K562 (cell line): ENCODE results near the gene SYN1. TPM values are rescaled to one million over a fixed set of nuclear protein-coding genes. Genes with fewer than 3 reads are reported as not detected.

Experiments used
- ATAC-seq: fragments of 200-7000 bp; cut with Tn5 transposase; 3 replicates; pipeline ENCODE4 v1.9.1; 2020; ENCODE audit warnings: moderate library complexity
- BruUV-seq: library from RNA; stranded (reverse); fragments of 400-500 nt; replicated peaks from 2 replicates; lab custom pipeline; 2021; lab: Mats Ljungman, UMichigan
- CTCF ChIA-PET: fragments of 300-600 bp; formaldehyde crosslinking; extraction: SDS; loops from one replicate; lab custom pipeline; 2021; ENCODE audit warnings: low intra/inter-chr PET ratio; lab: Yijun Ruan, JAX
- POLR2A ChIA-PET: fragments of 300-600, 350-650 bp; sonication (Branson Sonifier 250); formaldehyde crosslinking; extraction: SDS; loops from one replicate; lab custom pipeline; 2021; ENCODE audit warnings: antibody characterized with exemption, inconsistent platforms; lab: Yijun Ruan, JAX
- DNase-seq, 4 experiments: peaks; one replicate each; pipeline versions ENCODE4 v3.0.0 to v3.0.0-alpha.2; 2011 to 2018; ENCODE audit warnings: low spot score in 3 of 4, mixed read lengths in 3 of 4; ENCODE audit errors: extremely low read depth in 1 of 4
- FAIRE-seq: peaks from 2 replicates; lab custom pipeline; 2011; peaks lifted over from hg19 to GRCh38; lab: Jason Lieb, UNC
- H2AFZ ChIP-seq: 2 replicates; pipeline ENCODE4 v1.6.0; 2011; ENCODE audit warnings: low read depth, low read length, control low read depth, inconsistent platforms
- H3K27ac ChIP-seq: fragments of 200-600 bp; 3 replicates; pipeline ENCODE4 v1.8.0; 2011; ENCODE audit warnings: low read depth, mild to moderate bottlenecking, control low read depth, inconsistent platforms, low read length, moderate library complexity, mixed read lengths; ENCODE audit errors: extremely low read depth
- H3K27me3 ChIP-seq, 2 experiments: fragments of 300-600 bp in 1 of 2; 2 replicates in 1 of 2; 3 replicates in 1 of 2; pipeline versions ENCODE4 v1.6.0 to v1.8.0; 2011; ENCODE audit warnings: inconsistent platforms in 2 of 2, low read length in 2 of 2, mild to moderate bottlenecking in 1 of 2, mixed read lengths in 1 of 2, moderate library complexity in 1 of 2; ENCODE audit not compliant: control insufficient read depth in 2 of 2, insufficient read depth in 2 of 2
- H3K36me3 ChIP-seq: fragments of 300-600 bp; 3 replicates; pipeline ENCODE4 v1.8.0; 2011; ENCODE audit warnings: mild to moderate bottlenecking, low read length, inconsistent platforms; ENCODE audit not compliant: control insufficient read depth, insufficient read depth
- H3K4me1 ChIP-seq, 2 experiments: fragments of 200-600 bp in 1 of 2; replicated peaks in 1 of 2; 2 replicates in 1 of 2; 3 replicates in 1 of 2; pipeline versions ENCODE4 v1.5.1 to v1.8.0; 2011; ENCODE audit warnings: inconsistent platforms in 2 of 2, low read length in 2 of 2, mild to moderate bottlenecking in 1 of 2, mixed read lengths in 1 of 2, moderate library complexity in 1 of 2; ENCODE audit not compliant: control insufficient read depth in 2 of 2, insufficient read depth in 2 of 2
- H3K4me2 ChIP-seq: 2 replicates; pipeline ENCODE4 v1.6.1; 2011; ENCODE audit warnings: low read length, control low read depth, inconsistent platforms, mixed read lengths; ENCODE audit not compliant: insufficient read depth
- H3K4me3 ChIP-seq: fragments of 200-600 bp; sonication (generic), shearing (Covaris generic); 2 replicates; pipeline ENCODE4 v1.5.1; 2016; ENCODE audit warnings: control low read depth, inconsistent platforms
- H3K79me2 ChIP-seq: fragments of 200-600 bp; 3 replicates; pipeline ENCODE4 v1.8.0; 2011; ENCODE audit warnings: low read length, inconsistent platforms; ENCODE audit not compliant: control insufficient read depth, insufficient read depth
- H3K9ac ChIP-seq, 2 experiments: 2 replicates each; pipeline versions ENCODE4 v1.6.0 to v1.6.1; 2011; ENCODE audit warnings: low read depth in 2 of 2, low read length in 2 of 2, control low read depth in 1 of 2, inconsistent platforms in 1 of 2, mild to moderate bottlenecking in 1 of 2, mixed read lengths in 1 of 2; ENCODE audit not compliant: insufficient read depth in 1 of 2
- H3K9me1 ChIP-seq: one replicate; pipeline ENCODE4 v1.6.0; 2011; ENCODE audit warnings: inconsistent platforms, mild to moderate bottlenecking, low read length, moderate library complexity; ENCODE audit not compliant: control insufficient read depth, insufficient read depth
- H3K9me3 ChIP-seq: replicated peaks from 2 replicates; pipeline ENCODE4 v1.5.1; 2011; ENCODE audit warnings: low read depth, low read length, inconsistent platforms; ENCODE audit not compliant: control insufficient read depth, insufficient read depth
- H4K20me1 ChIP-seq: replicated peaks from 2 replicates; pipeline ENCODE4 v1.6.1; 2011; ENCODE audit warnings: low read length, inconsistent platforms, mixed read lengths; ENCODE audit not compliant: control insufficient read depth, insufficient read depth
- E2F6 ChIP-seq, 2 experiments: IDR thresholded peaks; 2 replicates each; pipeline ENCODE4 v1.6.1; 2011; ENCODE audit warnings: borderline replicate concordance in 1 of 2, control low read depth in 1 of 2, low read depth in 1 of 2, low read length in 1 of 2, mild to moderate bottlenecking in 1 of 2, mixed read lengths in 1 of 2, moderate library complexity in 1 of 2; ENCODE audit not compliant: insufficient read depth in 1 of 2, insufficient read length in 1 of 2, poor library complexity in 1 of 2, severe bottlenecking in 1 of 2; ENCODE audit errors: extremely low read depth in 1 of 2
- GABPB1 ChIP-seq: sonication (generic); formaldehyde crosslinking; IDR thresholded peaks from 2 replicates; pipeline ENCODE4 v1.8.0; 2022; ENCODE audit warnings: mild to moderate bottlenecking, missing genetic modification reagents
- SMARCA5 ChIP-seq: fragments of 450-650 bp; IDR thresholded peaks from 2 replicates; pipeline ENCODE4 v1.6.1; 2016
- UBTF ChIP-seq, 2 experiments: IDR thresholded peaks; 2 replicates each; pipeline ENCODE4 v1.6.1; 2012; ENCODE audit warnings: improper control_type of control experiment in 2 of 2, low read depth in 2 of 2, low read length in 2 of 2, borderline replicate concordance in 1 of 2
- ZFP91 ChIP-seq: sonication (generic); formaldehyde crosslinking; IDR thresholded peaks from 2 replicates; pipeline ENCODE4 v1.8.0; 2022; ENCODE audit warnings: mild to moderate bottlenecking, missing genetic modification reagents
- ZFX ChIP-seq: sonication (generic); formaldehyde crosslinking; IDR thresholded peaks from 2 replicates; pipeline ENCODE4 v1.8.0; 2022; ENCODE audit warnings: mild to moderate bottlenecking, missing genetic modification reagents, moderate library complexity
- ZNF174 ChIP-seq: fragments of 250-450 bp; sonication (Bioruptor Pico); IDR thresholded peaks from 2 replicates; pipeline ENCODE4 v1.4.0; 2020; ENCODE audit warnings: mild to moderate bottlenecking
- ZNF212 ChIP-seq: fragments of 450-650 bp; formaldehyde crosslinking; IDR thresholded peaks from 2 replicates; pipeline ENCODE4 v1.4.0; 2020; ENCODE audit warnings: mild to moderate bottlenecking
- ZNF592 ChIP-seq: fragments of 450-650 bp; IDR thresholded peaks from 2 replicates; pipeline ENCODE4 v1.6.1; 2017; ENCODE audit warnings: antibody characterized with exemption, mild to moderate bottlenecking
- ZNF639 ChIP-seq, 2 experiments: fragments of 200-800 bp in 1 of 2; sonication (Bioruptor generic) in 1 of 2; sonication (generic) in 1 of 2; formaldehyde crosslinking in 1 of 2; IDR thresholded peaks in 1 of 2; conservative IDR thresholded peaks in 1 of 2; 2 replicates each; pipeline versions ENCODE4 v1.5.0 to v1.6.1; 2016 to 2020; ENCODE audit warnings: missing compliant biosample characterization in 1 of 2, missing genetic modification characterization in 1 of 2, missing genetic modification reagents in 1 of 2
- WGBS: fragments of 100-300 bp; shearing (Covaris generic); methylation state at CpG from one replicate; pipeline ENCODE4 v1.1.6; 2016; ENCODE audit warnings: low coverage, mixed read lengths; ENCODE audit not compliant: insufficient coverage; ENCODE audit errors: missing lambda C conversion rate; 5-methylcytosine and 5-hydroxymethylcytosine counted together
- in situ Hi-C: fragments of 300-500 bp; cut with MboI; formaldehyde crosslinking; loops from 4 replicates; pipeline ENCODE4 v1.15.0; 2018; ENCODE audit warnings: inconsistent platforms, mixed read lengths
- intact Hi-C: fragments of 100-400 bp; cut with micrococcal nuclease; formaldehyde crosslinking; loops from 2 replicates; pipeline ENCODE4 v1.14.2; 2022
- polyA plus RNA-seq, 8 experiments: library from polyadenylated mRNA; depleted of rRNA in 4 of 8; stranded (reverse) in 5 of 8; unstranded in 3 of 8; fragments of >200 nt; fragmentation: Nextera tagmentation in 2 of 8; fragmentation: Illumina TruSeq in 1 of 8; extraction: Ambion mirVana in 2 of 8; extraction: Trizol in 1 of 8; gene quantifications; 2 replicates each; pipeline versions ENCODE4 v1.2.1 to v1.2.3, GENCODE V29; 2011 to 2014; ENCODE audit warnings: inconsistent platforms in 1 of 8, missing spikeins in 1 of 8
- total RNA-seq, 7 experiments: library from RNA; depleted of rRNA in 6 of 7; stranded (reverse); fragments of >200 nt in 6 of 7; fragmentation: Illumina TruSeq in 2 of 7; extraction: Trizol in 2 of 7; gene quantifications; 2 replicates each; pipeline versions ENCODE4 v1.2.1 to v1.2.3, GENCODE V29; 2011 to 2021; ENCODE audit warnings: low replicate concordance in 1 of 7

Gene SYN1
- total and polyA plus RNA-seq, 9 of the 15 experiments (the other 6 are each of a cell fraction or from before 2014, with no cell fraction given) = 0.01 to 0.28 (median 0.18) TPM; not detected in 2

GRCh38 chrX:47659421-47659726 is 39.7 kb upstream of the SYN1 start:
- in situ Hi-C loops (no loop called here), intact Hi-C loops (loop anchor here (2.0 kb wide), 1 partner anchor 23 kb away; no protein-coding TSS in a partner anchor)
- Histone ChIP-seq H3K36me3 (peaks cover 39% of the 10 kb centered on the region), H3K9me1 (peaks cover 3% of the 10 kb centered on the region), H4K20me1 (no peaks in the 10 kb centered on the region), H3K4me3 (peak overlapping the region; percentile 55; the same call in 1 of the 2 replicates), H3K9me3 (no peaks in the 10 kb centered on the region), H3K4me1 (peaks cover 15 to 53% of the 10 kb centered on the region in 2 experiments), H3K79me2 (peaks cover 29% of the 10 kb centered on the region), H3K27ac (peak overlapping the region; percentile 97), H3K9ac (peak overlapping the region in 1 of 2 experiments; percentile 95; a peak in 2 of 4 replicates), H3K27me3 (no peaks in the 10 kb centered on the region), H2AFZ (peak overlapping the region; percentile 28), H3K4me2 (peak overlapping the region; percentile 81)
- no peak for DNase-seq
- FAIRE-seq = no peak
- ChIA-PET POLR2A (no interaction called here), CTCF (no interaction called here)
- BruUV-seq = TSS peak; percentile 91
- 32% methylated on average over 6 of the region's 8 CpGs for WGBS
- ATAC-seq = no peak
- TF ChIP-seq ZNF592 (peak; percentile 82), ZFX (CRISPR knock-in tag) (no peak), SMARCA5 (no peak), ZNF212 (CRISPR knock-in tag) (no peak), ZNF174 (CRISPR knock-in tag) (no peak), ZNF639 (CRISPR knock-in tag; conservative IDR thresholded peaks at IDR 0.05 in 1 of 2, IDR thresholded peaks at IDR 0.05 in 1 of 2) (peak in 1 of 2 experiments; percentile 47; a peak in 1 of 4 replicates), GABPB1 (CRISPR knock-in tag) (no peak), E2F6 (IDR thresholded peaks at IDR 0.05; ENCODE audit: borderline replicate concordance in 1 of 2, extremely low read depth in 1 of 2, insufficient read depth in 1 of 2, insufficient read length in 1 of 2, low read depth in 1 of 2, low read length in 1 of 2, poor library complexity in 1 of 2, severe bottlenecking in 1 of 2) (peak in 1 of 2 experiments; percentile 96), ZFP91 (CRISPR knock-in tag) (no peak), UBTF (IDR thresholded peaks at IDR 0.05; ENCODE audit: borderline replicate concordance in 1 of 2, low read depth in 2 of 2, low read length in 2 of 2) (no peak)
